Right kidney (tissue), 1 donor: ENCODE data around the gene ADAD1.

ENCODE experiments used
- DNase-seq: peaks from one replicate; pipeline ENCODE4 v3.0.0-alpha.2; 2016

The ADAD1 gene

GRCh38 chr4:122456231-122457116 lies 77.7 kb downstream of the ADAD1 start, which contains the start of gene IL2:
Gene IL2, minus strand, starts transcription at chr4:122456725. Its CDS starts 285 bp downstream, at chr4:122456440.
- DNase-seq: no peak

- no peak for DNase-seq
Observed at GRCh38 chr4:122458625-122459024, 79.8 kb downstream of the ADAD1 start.

GRCh38 chr4:122469457-122469856 lies 90.6 kb downstream of the ADAD1 start:
- DNase-seq: no peak

- no peak for DNase-seq
Observed at GRCh38 chr4:122475233-122475632, 96.4 kb downstream of the ADAD1 start.

GRCh38 chr4:122476126-122476525 lies 97.3 kb downstream of the ADAD1 start:
- DNase-seq: no peak

- DNase-seq: no peak
Observed at GRCh38 chr4:122476745-122477144, 97.9 kb downstream of the ADAD1 start.
